NCI-H345 (cell line): ENCODE results near the gene SCUBE1.

Experiments
- DNase-seq: peaks from one replicate; lab custom pipeline; 2025; lab: John Stamatoyannopoulos, UW

Gene SCUBE1

DNA sequence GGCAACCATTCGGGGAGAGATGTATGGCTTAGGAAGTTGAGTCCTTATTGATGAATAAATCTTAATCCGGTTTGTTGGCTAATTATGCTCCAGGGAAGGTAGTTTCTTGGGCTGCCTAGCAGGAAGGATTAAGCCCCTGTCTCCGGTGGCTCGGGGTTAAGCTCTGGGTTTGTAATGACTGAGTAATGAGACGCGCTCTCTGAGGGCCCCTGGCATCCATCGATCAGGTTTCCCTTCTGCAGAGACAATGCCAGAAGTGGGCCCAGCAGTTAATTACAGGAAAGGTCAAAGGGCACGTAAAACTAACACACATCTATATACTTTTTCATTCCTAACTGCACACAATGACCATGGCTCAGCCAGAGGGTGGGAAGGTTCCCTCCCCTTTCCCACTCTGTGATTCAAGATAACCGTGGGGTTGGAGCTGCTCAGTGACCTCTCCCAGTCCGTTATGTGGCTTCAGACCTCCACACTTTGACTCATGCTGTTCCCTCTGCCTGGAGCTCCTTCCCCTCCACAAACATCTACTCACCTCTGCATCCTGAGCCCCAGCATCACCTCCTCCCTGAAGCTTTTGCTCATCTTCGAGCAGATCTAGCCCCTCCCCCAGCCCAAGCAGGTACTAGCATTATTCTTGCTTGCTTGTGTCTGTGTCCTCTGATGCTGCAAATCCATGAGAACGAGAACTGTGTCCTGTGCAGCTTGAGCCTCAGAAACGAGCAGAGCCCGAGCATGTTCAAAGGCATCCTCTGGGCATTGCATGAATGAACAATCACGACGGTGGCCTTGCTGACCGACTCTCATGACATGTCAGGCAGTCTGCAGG, 16.6 kb downstream of the SCUBE1 start:
- DNase-seq: no peak

- DNase-seq: no peak
These were observed 18.0 kb downstream of the SCUBE1 start for GRCh38 chr22:43325176-43325575.

- no peak for DNase-seq
These were observed 21.9 kb downstream of the SCUBE1 start for GRCh38 chr22:43320943-43321900.

DNA sequence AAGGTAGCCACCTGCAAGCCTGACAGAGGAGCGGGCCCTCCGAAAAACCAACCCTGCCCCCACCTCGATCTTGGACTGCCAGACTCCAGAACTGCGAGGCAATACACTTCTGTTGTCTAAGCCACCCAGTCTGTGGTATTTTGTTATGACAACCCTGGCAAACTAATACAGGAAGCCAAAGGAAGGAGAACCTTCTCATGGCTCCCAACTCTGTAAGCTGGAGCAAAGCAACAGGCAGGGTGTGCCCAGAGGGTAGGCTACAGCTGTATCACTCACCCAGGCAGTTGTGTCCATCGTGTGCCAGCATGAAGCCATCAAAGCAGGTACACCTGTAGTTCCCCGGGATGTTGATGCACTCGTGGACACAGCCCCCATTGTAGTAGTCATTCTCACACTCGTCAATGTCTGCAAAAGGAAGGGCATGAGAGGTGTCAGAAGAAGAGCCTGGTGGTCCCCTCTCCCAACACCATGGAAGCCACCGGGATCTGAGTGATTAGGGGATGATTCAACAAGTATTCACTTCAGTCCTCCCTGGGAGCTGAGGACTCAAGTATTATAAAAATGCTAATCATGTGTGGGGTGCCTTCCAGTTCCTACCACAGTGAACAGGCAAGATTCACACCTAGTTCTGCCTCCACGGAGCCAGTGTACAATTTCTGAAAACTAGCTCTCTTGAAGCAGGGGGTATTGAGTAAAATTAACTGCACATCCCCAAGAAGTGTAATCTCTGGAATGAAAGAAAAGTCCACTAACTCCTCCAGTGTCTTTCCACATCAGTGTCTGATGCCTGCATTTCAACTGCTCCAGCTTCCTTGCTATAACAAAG, 23.3 kb downstream of the SCUBE1 start:
- DNase-seq: no peak

GRCh38 chr22:43317239-43317638, 25.9 kb downstream of the SCUBE1 start:
- DNase-seq: no peak

GRCh38 chr22:43315687-43316217, 27.4 kb downstream of the SCUBE1 start:
- DNase-seq: peak; percentile 46

GRCh38 chr22:43314611-43315010, 28.6 kb downstream of the SCUBE1 start:
- no peak for DNase-seq

GRCh38 chr22:43313890-43314474, 29.2 kb downstream of the SCUBE1 start:
- DNase-seq: no peak

- DNase-seq: no peak
These were observed 29.8 kb downstream of the SCUBE1 start for GRCh38 chr22:43313244-43313889.

- no peak for DNase-seq
These were observed 30.6 kb downstream of the SCUBE1 start for GRCh38 chr22:43312608-43313007.

DNA sequence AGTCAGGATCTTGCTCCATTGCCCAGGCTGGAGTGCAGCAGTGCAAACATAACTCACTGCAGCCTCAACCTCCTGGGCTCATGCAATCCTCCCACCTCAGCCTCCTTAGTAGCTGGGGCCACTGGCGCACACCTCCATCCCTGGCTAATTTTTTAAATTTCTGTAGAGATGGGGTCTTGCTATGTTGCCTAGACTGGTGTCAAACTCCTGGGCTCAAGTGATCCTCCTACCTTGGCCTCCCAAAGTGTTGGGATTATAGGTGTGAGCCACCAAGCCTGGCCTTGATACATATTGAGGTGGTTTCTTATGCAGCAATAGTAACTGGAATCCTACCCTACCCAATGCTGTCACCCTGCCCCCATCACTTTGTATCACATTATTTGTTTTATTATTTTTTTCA, 32.4 kb downstream of the SCUBE1 start:
- DNase-seq: no peak

DNA sequence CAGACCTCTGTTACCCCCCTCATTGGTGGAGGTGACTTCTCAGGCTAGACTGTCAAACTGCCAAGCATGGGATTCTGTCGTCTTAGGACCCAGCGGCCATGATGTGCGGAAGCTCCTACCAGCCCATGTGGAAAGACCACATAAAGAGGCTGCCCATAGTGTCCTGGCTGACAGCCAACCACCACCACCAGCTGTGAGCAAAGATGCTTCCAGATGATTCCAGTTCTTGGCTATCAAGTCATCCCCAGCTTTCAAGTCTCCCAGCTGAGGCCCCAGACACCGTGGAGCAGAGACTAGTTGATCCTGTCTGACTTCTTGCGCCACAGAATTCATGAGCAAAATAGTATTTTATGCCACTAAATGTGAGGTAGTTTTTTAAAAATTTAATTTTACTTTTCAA, 32.9 kb downstream of the SCUBE1 start:
- peak; percentile 9 for DNase-seq

GRCh38 chr22:43308836-43309235, 34.3 kb downstream of the SCUBE1 start:
- peak; percentile 53 for DNase-seq

DNA sequence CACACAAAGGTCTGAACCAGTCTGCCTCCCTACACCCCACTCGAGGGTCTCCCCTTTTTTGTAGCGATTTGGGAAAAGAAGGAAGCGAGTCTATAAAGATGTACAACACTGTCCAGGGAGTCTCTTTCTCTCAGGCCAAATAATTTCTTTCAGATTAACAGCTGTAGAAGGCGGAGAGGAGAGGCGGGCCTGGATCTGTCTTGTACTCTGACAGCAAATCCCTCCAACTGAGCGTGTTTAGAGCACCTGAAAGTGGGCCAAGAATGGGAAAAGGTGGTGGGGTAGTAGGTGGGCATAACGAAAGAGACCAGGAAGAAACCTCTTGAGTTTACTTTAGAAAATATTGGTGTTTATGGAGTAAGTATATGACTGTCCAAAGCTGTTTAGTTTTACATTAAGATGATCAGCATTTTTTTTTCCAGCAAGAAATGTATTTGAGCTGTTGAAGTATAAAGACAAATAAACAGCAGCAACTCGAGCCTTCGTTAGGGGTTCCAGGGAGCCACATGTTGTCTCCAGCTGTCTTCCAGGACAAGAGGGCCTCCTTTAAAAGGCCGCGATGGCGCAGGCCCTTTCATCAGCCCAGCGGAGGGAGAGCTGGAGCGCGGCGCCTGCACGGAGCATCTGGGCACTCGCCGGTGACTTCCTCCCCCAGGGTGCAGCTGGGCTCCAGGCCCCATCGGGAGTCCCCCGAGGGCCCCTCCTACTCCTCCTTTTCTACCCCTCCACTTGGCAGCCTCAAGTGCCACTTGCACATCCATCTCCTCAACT, 34.9 kb downstream of the SCUBE1 start:
- peak; percentile 53 for DNase-seq

DNA sequence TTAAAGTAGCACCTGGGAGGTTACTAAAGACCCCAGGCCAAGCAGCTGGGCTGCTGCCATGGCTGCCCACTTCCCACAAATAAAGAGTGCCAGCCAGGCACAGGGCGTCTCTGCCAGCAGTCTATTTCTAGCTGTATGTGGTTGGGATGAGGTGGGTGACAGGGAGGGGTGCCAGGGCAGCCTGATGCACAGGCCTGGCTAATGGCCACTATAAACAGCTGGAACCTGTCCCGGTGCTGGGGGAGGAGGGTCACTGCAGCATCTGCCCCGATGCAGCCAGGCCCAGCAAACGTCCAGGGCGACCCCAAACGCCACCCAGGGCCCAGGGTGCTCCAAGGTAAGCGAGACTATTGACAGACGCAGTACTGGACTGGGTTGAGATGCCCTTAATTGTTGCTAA, 37.4 kb downstream of the SCUBE1 start:
- no peak for DNase-seq

DNA sequence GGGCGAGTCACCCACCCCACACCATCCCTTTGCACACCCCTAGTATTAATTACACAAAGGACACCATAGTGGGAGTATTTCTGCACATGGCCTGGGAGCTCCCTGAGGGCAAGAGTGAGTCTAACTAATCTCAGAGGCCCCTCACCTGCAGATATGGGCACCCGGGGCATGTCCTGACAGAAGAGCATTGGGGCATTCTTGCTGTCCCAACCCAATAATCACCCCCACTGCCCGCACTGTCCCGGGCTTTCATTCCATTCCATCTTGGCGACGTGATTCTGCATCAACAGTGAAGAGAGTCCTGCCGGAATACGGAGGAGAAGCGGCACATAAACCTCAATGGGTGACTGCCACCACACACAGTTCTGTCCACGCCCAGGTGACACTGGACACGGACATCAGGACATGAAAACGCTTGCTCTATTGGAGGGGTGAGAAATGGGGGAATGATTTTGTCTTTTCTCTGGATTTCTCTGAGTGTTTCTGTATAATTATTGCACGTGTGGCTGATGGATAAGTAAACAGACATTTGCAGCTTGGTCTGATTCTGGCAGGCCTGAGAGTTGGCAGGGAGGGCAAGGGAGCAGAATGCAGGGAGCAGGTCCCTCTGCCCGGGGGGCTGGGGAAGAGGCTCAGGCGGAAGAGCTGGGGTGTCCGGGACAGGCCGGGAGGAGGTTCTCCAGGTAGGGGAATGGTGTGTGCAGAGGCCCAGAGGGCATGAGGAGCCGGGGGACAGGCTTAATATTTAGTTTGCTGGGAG, 38.2 kb downstream of the SCUBE1 start:
- DNase-seq: no peak

DNA sequence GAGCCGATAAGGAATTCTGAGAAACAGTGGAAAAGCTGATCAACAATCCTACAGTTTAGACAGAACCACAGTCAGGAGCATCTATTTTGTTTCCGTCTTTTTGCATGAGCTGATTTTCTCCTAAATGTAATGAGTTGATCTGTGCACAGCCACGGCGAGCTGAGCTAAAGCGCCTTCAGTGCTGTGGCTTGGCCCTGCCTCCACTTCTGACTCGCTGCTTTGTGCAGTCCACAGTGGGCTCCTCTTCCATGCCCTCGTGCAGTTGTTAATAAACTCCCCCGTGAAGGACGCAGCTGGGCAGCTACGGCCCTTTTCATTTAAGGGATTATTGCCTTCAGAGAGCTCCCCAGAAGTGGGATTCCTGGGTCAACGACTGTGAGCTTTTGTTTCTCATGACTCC, 39.4 kb downstream of the SCUBE1 start:
- no peak for DNase-seq

DNA sequence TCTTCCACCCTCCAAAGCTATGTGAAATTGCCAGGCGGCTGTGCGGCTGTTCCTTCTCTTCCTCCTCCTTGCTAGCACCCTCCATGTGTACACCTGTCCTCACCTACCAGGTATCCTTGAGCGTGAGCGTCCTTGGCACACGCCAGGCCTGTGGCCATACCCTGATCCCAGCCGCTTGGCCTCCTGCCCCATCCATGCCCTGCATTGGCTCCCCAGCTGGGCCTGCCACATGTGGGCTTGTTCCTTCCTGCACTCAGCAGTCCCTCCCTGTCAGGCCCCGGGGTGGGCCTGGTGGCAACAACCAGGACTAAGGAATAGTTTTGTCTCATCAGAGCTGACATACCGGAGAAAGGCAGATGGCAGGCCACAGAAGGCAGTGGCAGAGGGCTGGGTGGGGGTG, 40.0 kb downstream of the SCUBE1 start:
- no peak for DNase-seq

DNA sequence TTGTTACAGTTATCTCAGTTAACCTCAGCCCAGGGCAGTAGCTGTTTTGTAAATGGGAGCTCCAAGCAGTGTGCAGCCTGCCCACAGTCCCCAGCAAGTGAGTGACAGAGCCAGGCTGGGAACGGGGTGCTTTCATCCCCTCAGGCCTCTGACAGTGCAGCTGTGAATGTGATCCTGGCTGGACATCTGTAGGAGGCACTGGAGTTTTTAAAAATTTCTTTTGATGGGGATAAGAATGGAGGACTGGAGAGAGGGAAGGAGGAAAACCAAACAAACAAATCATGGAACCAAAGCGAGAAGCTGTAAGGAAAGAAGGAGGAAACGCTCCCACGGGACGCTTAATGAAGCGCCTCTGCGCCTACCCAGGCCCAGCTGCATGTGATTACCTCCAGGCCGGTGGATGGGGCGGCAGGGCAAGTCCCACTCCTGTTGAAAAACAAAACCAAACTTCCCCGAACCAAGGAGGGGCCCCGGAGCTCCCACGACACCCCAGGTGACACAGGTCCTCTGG, 40.6 kb downstream of the SCUBE1 start:
- no peak for DNase-seq
